HepG2 (cell line): ENCODE measurements around the gene BASP1. TPM values are rescaled to one million over a fixed set of nuclear protein-coding genes. Genes with fewer than 3 reads are reported as not detected.

Experiments used
- ATAC-seq: fragments of 200-7000 bp; cut with Tn5 transposase; 3 replicates; pipeline ENCODE4 v1.9.1; 2020; ENCODE audit warnings: mild to moderate bottlenecking, moderate library complexity
- BruUV-seq: library from RNA; stranded (reverse); fragments of 400-500 nt; replicated peaks from 2 replicates; lab custom pipeline; 2021; lab: Mats Ljungman, UMichigan
- CTCF ChIA-PET: fragments of 300-600 bp; formaldehyde crosslinking; extraction: SDS; loops from one replicate; lab custom pipeline; 2021; ENCODE audit warnings: low total read pairs, inconsistent platforms, low intra/inter-chr PET ratio; lab: Yijun Ruan, JAX
- POLR2A ChIA-PET: fragments of 350-600 bp; sonication (Branson Sonifier 250); formaldehyde crosslinking; loops from one replicate; lab custom pipeline; 2020; ENCODE audit warnings: antibody characterized with exemption, inconsistent platforms; lab: Yijun Ruan, JAX
- DNase-seq: peaks from one replicate; pipeline ENCODE4 v3.0.0-alpha.2; 2015; ENCODE audit warnings: low spot score
- FAIRE-seq: peaks from 3 replicates; lab custom pipeline; 2011; peaks lifted over from hg19 to GRCh38; lab: Jason Lieb, UNC
- H2AFZ ChIP-seq: one replicate; pipeline ENCODE4 v1.6.1; 2011; ENCODE audit warnings: low read length, inconsistent platforms
- H3K27ac ChIP-seq: fragments of 300-600 bp; 3 replicates; pipeline ENCODE4 v1.8.0; 2011; ENCODE audit warnings: mixed run types, mild to moderate bottlenecking, mixed read lengths, low read length, inconsistent platforms; ENCODE audit not compliant: insufficient read depth; ENCODE audit errors: extremely low read length
- H3K27me3 ChIP-seq, 2 experiments: fragments of 200-600 bp in 1 of 2; 2 replicates in 1 of 2; 3 replicates in 1 of 2; pipeline versions ENCODE4 v1.6.0 to v1.8.0; 2011; ENCODE audit warnings: low read length in 2 of 2, mild to moderate bottlenecking in 2 of 2, moderate library complexity in 2 of 2, inconsistent platforms in 1 of 2; ENCODE audit not compliant: insufficient read depth in 2 of 2, control insufficient read depth in 1 of 2
- H3K36me3 ChIP-seq, 2 experiments: fragments of 200-600 bp in 1 of 2; replicated peaks in 1 of 2; 2 replicates in 1 of 2; 3 replicates in 1 of 2; pipeline versions ENCODE4 v1.5.1 to v1.8.0; 2011; ENCODE audit warnings: low read length in 2 of 2, inconsistent platforms in 1 of 2; ENCODE audit not compliant: insufficient read depth in 2 of 2, control insufficient read depth in 1 of 2
- H3K4me1 ChIP-seq: 2 replicates; pipeline ENCODE4 v1.5.1; 2012; ENCODE audit warnings: low read length, inconsistent platforms; ENCODE audit not compliant: insufficient read depth
- H3K4me2 ChIP-seq: 2 replicates; pipeline ENCODE4 v1.6.0; 2011; ENCODE audit warnings: low read depth, low read length, inconsistent platforms
- H3K4me3 ChIP-seq, 3 experiments: fragments of 200-600 bp in 1 of 3; sonication (generic), shearing (Covaris generic) in 1 of 3; replicated peaks in 1 of 3; 2 replicates each; pipeline ENCODE4 v1.5.1; 2011 to 2016; ENCODE audit warnings: low read length in 3 of 3, inconsistent platforms in 2 of 3, low read depth in 2 of 3, mild to moderate bottlenecking in 2 of 3, control low read depth in 1 of 3, mixed read lengths in 1 of 3; ENCODE audit not compliant: insufficient read depth in 1 of 3
- H3K79me2 ChIP-seq: one replicate; pipeline ENCODE4 v1.6.1; 2011; ENCODE audit warnings: low read length, inconsistent platforms; ENCODE audit not compliant: insufficient read depth
- H3K9ac ChIP-seq: 2 replicates; pipeline ENCODE4 v1.6.0; 2011; ENCODE audit warnings: mild to moderate bottlenecking, low read depth, low read length, inconsistent platforms; ENCODE audit not compliant: insufficient read depth
- H3K9me3 ChIP-seq: 2 replicates; pipeline ENCODE4 v1.5.1; 2012; ENCODE audit warnings: mild to moderate bottlenecking, low read length
- H4K20me1 ChIP-seq: 2 replicates; pipeline ENCODE4 v1.6.0; 2011; ENCODE audit warnings: inconsistent platforms, mild to moderate bottlenecking, low read length, moderate library complexity; ENCODE audit not compliant: insufficient read depth
- ARNTL ChIP-seq: sonication (generic); formaldehyde crosslinking; IDR thresholded peaks from 2 replicates; pipeline ENCODE4 v1.4.0; 2020; ENCODE audit warnings: mild to moderate bottlenecking, missing genetic modification reagents
- FOSL1 ChIP-seq: sonication (generic); formaldehyde crosslinking; IDR thresholded peaks from 2 replicates; pipeline ENCODE4 v1.9.0; 2021; ENCODE audit warnings: missing genetic modification reagents, borderline replicate concordance
- FOXA3 ChIP-seq: IDR thresholded peaks from 2 replicates; pipeline ENCODE4 v1.6.1; 2016; ENCODE audit warnings: missing genetic modification reagents, missing compliant biosample characterization
- FOXO1 ChIP-seq: sonication (generic); formaldehyde crosslinking; IDR thresholded peaks from 2 replicates; pipeline ENCODE4 v1.4.0; 2020; ENCODE audit warnings: missing genetic modification reagents
- KDM5B ChIP-seq: sonication (generic); formaldehyde crosslinking; IDR thresholded peaks from 2 replicates; pipeline ENCODE4 v1.4.0; 2020; ENCODE audit warnings: missing genetic modification reagents, mild to moderate bottlenecking, borderline replicate concordance
- MAFF ChIP-seq: IDR thresholded peaks from 2 replicates; pipeline ENCODE4 v1.6.1; 2011; ENCODE audit warnings: low read depth, low read length, improper control_type of control experiment
- MAFK ChIP-seq, 2 experiments: IDR thresholded peaks in 1 of 2; conservative IDR thresholded peaks in 1 of 2; 2 replicates each; pipeline ENCODE4 v1.6.1; 2011; ENCODE audit warnings: improper control_type of control experiment in 2 of 2, low read length in 2 of 2
- MIER3 ChIP-seq: IDR thresholded peaks from 2 replicates; pipeline ENCODE4 v1.6.1; 2016; ENCODE audit warnings: missing compliant biosample characterization, borderline replicate concordance
- NPAS2 ChIP-seq: sonication (generic); formaldehyde crosslinking; IDR thresholded peaks from 2 replicates; pipeline ENCODE4 v1.8.0; 2022; ENCODE audit warnings: mild to moderate bottlenecking, missing genetic modification reagents, borderline replicate concordance
- RBAK ChIP-seq: sonication (generic); formaldehyde crosslinking; IDR thresholded peaks from 2 replicates; pipeline ENCODE4 v1.5.1; 2020; ENCODE audit warnings: mild to moderate bottlenecking, missing genetic modification reagents
- STAG1 ChIP-seq: sonication (generic); formaldehyde crosslinking; IDR thresholded peaks from 2 replicates; pipeline ENCODE4 v1.4.0; 2020; ENCODE audit warnings: missing genetic modification reagents
- TBL1XR1 ChIP-seq: fragments of 150-350 bp; IDR thresholded peaks from 2 replicates; pipeline ENCODE4 v1.6.1; 2014; ENCODE audit warnings: borderline replicate concordance, low read length; ENCODE audit not compliant: partially characterized antibody
- TEAD2 ChIP-seq: sonication (generic); formaldehyde crosslinking; IDR thresholded peaks from 2 replicates; pipeline ENCODE4 v1.9.0; 2021; ENCODE audit warnings: missing genetic modification reagents
- TFE3 ChIP-seq: IDR thresholded peaks from 2 replicates; pipeline ENCODE4 v1.6.1; 2016
- TOPORS ChIP-seq: sonication (generic); formaldehyde crosslinking; IDR thresholded peaks from 2 replicates; pipeline ENCODE4 v1.8.0; 2023; ENCODE audit warnings: mild to moderate bottlenecking, missing genetic modification reagents
- ZMAT3 ChIP-seq: sonication (generic); formaldehyde crosslinking; conservative IDR thresholded peaks from 2 replicates; pipeline ENCODE4 v1.7.0; 2021; ENCODE audit warnings: missing genetic modification reagents
- ZNF205 ChIP-seq: IDR thresholded peaks from 2 replicates; pipeline ENCODE4 v1.6.1; 2018; ENCODE audit warnings: missing biosample characterization, missing genetic modification reagents
- ZNF460 ChIP-seq: sonication (generic); formaldehyde crosslinking; IDR thresholded peaks from 2 replicates; pipeline ENCODE4 v1.5.1; 2020; ENCODE audit warnings: missing genetic modification reagents, mild to moderate bottlenecking, borderline replicate concordance
- ZNF546 ChIP-seq: sonication (generic); formaldehyde crosslinking; conservative IDR thresholded peaks from 2 replicates; pipeline ENCODE4 v1.8.1; 2023; ENCODE audit warnings: mild to moderate bottlenecking, missing genetic modification reagents
- ZNF572 ChIP-seq: sonication (generic); formaldehyde crosslinking; IDR thresholded peaks from 2 replicates; pipeline ENCODE4 v1.5.1; 2020; ENCODE audit warnings: mild to moderate bottlenecking, missing genetic modification reagents
- ZNF615 ChIP-seq: sonication (generic); formaldehyde crosslinking; IDR thresholded peaks from 2 replicates; pipeline ENCODE4 v1.5.0; 2020; ENCODE audit warnings: mild to moderate bottlenecking, missing genetic modification reagents, borderline replicate concordance
- ZNF710 ChIP-seq: sonication (generic); formaldehyde crosslinking; IDR thresholded peaks from 2 replicates; pipeline ENCODE4 v1.5.0; 2020; ENCODE audit warnings: mild to moderate bottlenecking, missing genetic modification reagents, borderline replicate concordance
- ZNF790 ChIP-seq: sonication (generic); formaldehyde crosslinking; IDR thresholded peaks from 2 replicates; pipeline ENCODE4 v1.8.0; 2022; ENCODE audit warnings: missing genetic modification reagents, mild to moderate bottlenecking, borderline replicate concordance
- WGBS: methylation state at CpG from one replicate; pipeline ENCODE4 v1.1.6; 2017; ENCODE audit warnings: low lambda C conversion rate; 5-methylcytosine and 5-hydroxymethylcytosine counted together
- in situ Hi-C: cut with HindIII; loops from 2 replicates; pipeline ENCODE4 v1.10.0; 2017; ENCODE audit warnings: low pct_unique_long_range_greater_than_20kb; ENCODE audit not compliant: extremely low pct_ligation_motif_present
- intact Hi-C: fragments of 100-400 bp; cut with micrococcal nuclease; formaldehyde crosslinking; loops from one replicate; pipeline ENCODE4 v1.10.0; 2022; ENCODE audit not compliant: unreplicated experiment
- polyA plus RNA-seq, 8 experiments: library from polyadenylated mRNA; depleted of rRNA in 3 of 8; stranded (reverse) in 7 of 8; unstranded in 1 of 8; fragments of >200 nt; fragmentation: Illumina TruSeq in 4 of 8; extraction: Trizol in 4 of 8; gene quantifications; 2 replicates each; pipeline versions ENCODE4 v1.2.1 to v1.2.3, GENCODE V29; 2011 to 2016; ENCODE audit warnings: low read depth in 4 of 8, missing spikeins in 1 of 8, mixed read lengths in 1 of 8; ENCODE audit not compliant: insufficient read depth in 1 of 8
- total RNA-seq, 5 experiments: library from RNA; depleted of rRNA; stranded (reverse); fragments of >200 nt; fragmentation: Illumina TruSeq; extraction: Trizol; gene quantifications; 2 replicates each; pipeline ENCODE4 v1.2.3, GENCODE V29; 2016; ENCODE audit warnings: low read depth in 1 of 5

The BASP1 gene
- total and polyA plus RNA-seq, 2 of the 13 experiments (the other 11 are each of a cell fraction or from before 2014, with no cell fraction given), result 0.04 TPM; not detected in 1

DNA sequence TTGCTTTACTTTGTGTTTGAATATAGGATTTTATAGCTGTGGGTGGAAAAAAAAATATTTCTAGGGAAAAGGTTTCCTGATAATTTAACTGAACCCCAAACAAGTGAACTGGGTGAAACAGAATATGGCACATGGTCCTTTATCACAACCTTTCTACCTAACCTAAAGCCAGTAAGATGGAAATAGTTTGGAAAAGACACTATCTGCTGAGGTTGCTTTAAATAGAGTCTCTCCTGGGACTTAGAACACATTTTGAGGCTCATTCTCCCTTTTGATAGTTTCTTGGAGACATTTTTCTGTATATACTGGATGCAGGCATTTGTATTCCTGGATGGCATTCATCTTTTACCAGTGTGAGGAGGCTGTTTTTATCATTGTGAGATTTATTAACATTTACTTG, 39.4 kb downstream of the BASP1 start:
- no TSS peak for BruUV-seq
- FAIRE-seq, result no peak

GRCh38 chr5:17257705-17258273, 40.4 kb downstream of the BASP1 start:
- Histone ChIP-seq H4K20me1 (no peaks in the 10 kb centered on the region), H3K79me2 (no peaks in the 10 kb centered on the region), H3K9ac (no peak overlapping the region), H2AFZ (no peak overlapping the region), H3K9me3 (no peaks in the 10 kb centered on the region), H3K27me3 (no peaks in the 10 kb centered on the region; a peak in 1 of 5 replicates), H3K27ac (no peak overlapping the region), H3K36me3 (no peaks in the 10 kb centered on the region), H3K4me2 (no peak overlapping the region), H3K4me3 (no peak overlapping the region), H3K4me1 (no peaks in the 10 kb centered on the region)
- FAIRE-seq (no peak), DNase-seq (no peak), ATAC-seq (no peak)
- WGBS, result 6% methylated on average over 3 of the region's 5 CpGs
- CTCF ChIA-PET, result no interaction called here
- POLR2A ChIA-PET, result no interaction called here
- intact Hi-C loops (no loop called here), in situ Hi-C loops (no loop called here)
- no TSS peak for BruUV-seq
- TF ChIP-seq ZNF790 (CRISPR knock-in tag), result no peak
- TF ChIP-seq ZNF710 (CRISPR knock-in tag), result no peak
- no peak for TF ChIP-seq TBL1XR1
- TF ChIP-seq TEAD2 (CRISPR knock-in tag), result no peak
- no peak for TF ChIP-seq ZNF615
- TF ChIP-seq ZNF205 (CRISPR knock-in tag), result no peak
- TF ChIP-seq NPAS2 (CRISPR knock-in tag), result no peak
- no peak for TF ChIP-seq FOXO1 (CRISPR knock-in tag)
- TF ChIP-seq ZNF460, result no peak
- TF ChIP-seq TFE3, result no peak
- TF ChIP-seq KDM5B (CRISPR knock-in tag), result no peak
- no peak for TF ChIP-seq STAG1 (CRISPR knock-in tag)

More for the DNA sequence above, 39.4 kb downstream of the BASP1 start:
- ChIA-PET CTCF (no interaction called here), POLR2A (no interaction called here)
- Histone ChIP-seq H3K36me3 (no peaks in the 10 kb centered on the region), H3K9ac (no peak overlapping the region), H3K79me2 (no peaks in the 10 kb centered on the region), H4K20me1 (no peaks in the 10 kb centered on the region), H3K27ac (no peak overlapping the region), H2AFZ (no peak overlapping the region), H3K4me1 (no peaks in the 10 kb centered on the region), H3K27me3 (no peaks in the 10 kb centered on the region; a peak in 1 of 5 replicates), H3K4me2 (no peak overlapping the region), H3K9me3 (no peaks in the 10 kb centered on the region), H3K4me3 (no peak overlapping the region)
- DNase-seq, result no peak
- TF ChIP-seq MAFF, result peak; percentile 36; the same call in 1 of the 2 replicates
- TF ChIP-seq MAFK (conservative IDR thresholded peaks at IDR 0.05 in 1 of 2, IDR thresholded peaks at IDR 0.05 in 1 of 2; ENCODE audit: low read length in 2 of 2), result peak; percentile 5 to 51; a peak in 2 of 4 replicates
- TF ChIP-seq MIER3 (CRISPR knock-in tag), result no peak
- no peak for TF ChIP-seq TOPORS (CRISPR knock-in tag)
- TF ChIP-seq ZNF572 (CRISPR knock-in tag), result no peak
- no peak for TF ChIP-seq ARNTL (CRISPR knock-in tag)
- no peak for TF ChIP-seq FOSL1 (CRISPR knock-in tag)
- TF ChIP-seq ZNF546 (CRISPR knock-in tag), result no peak
- TF ChIP-seq ZMAT3 (CRISPR knock-in tag), result no peak
- TF ChIP-seq RBAK (CRISPR knock-in tag), result no peak
- TF ChIP-seq FOXA3 (CRISPR knock-in tag), result no peak
- intact Hi-C loops, result no loop called here
- ATAC-seq, result no peak
- in situ Hi-C loops, result no loop called here
